Measurements from ENCODE around the gene CNPY1. TPM values are rescaled to one million over a fixed set of nuclear protein-coding genes. Genes with fewer than 3 reads are reported as not detected.

The CNPY1 gene
- total and polyA plus RNA-seq, 2 of the 8 experiments (the other 6 are each of a cell fraction or from before 2014, with no cell fraction given): not detected

DNA sequence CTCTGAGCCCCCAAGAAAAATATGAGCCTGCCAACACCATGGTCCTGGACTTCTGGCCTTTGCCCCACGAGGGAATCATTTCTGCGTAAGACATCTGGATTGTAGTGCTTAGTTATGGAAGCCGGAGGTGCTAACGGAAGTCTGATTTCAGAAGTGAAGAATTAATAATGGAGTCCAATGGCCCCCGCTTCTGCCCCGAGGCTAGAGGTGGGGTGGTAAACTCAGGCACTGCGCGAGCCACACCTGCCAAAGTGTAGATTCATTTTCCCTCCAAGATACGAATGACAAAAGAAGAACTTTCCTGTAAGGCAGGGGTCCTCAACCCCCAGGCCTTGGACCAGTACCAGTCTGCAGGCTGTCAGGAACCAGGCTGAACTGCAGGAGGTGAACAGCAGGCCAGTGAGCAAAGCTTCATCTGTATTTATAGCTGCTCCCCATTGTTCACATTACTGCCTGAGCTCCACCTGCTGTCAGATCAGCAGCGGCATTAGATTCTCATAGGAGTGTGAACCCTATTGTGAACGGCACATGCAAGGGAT lies 22.3 kb downstream of the CNPY1 start (continued):
- TF ChIP-seq, protein P1, sequence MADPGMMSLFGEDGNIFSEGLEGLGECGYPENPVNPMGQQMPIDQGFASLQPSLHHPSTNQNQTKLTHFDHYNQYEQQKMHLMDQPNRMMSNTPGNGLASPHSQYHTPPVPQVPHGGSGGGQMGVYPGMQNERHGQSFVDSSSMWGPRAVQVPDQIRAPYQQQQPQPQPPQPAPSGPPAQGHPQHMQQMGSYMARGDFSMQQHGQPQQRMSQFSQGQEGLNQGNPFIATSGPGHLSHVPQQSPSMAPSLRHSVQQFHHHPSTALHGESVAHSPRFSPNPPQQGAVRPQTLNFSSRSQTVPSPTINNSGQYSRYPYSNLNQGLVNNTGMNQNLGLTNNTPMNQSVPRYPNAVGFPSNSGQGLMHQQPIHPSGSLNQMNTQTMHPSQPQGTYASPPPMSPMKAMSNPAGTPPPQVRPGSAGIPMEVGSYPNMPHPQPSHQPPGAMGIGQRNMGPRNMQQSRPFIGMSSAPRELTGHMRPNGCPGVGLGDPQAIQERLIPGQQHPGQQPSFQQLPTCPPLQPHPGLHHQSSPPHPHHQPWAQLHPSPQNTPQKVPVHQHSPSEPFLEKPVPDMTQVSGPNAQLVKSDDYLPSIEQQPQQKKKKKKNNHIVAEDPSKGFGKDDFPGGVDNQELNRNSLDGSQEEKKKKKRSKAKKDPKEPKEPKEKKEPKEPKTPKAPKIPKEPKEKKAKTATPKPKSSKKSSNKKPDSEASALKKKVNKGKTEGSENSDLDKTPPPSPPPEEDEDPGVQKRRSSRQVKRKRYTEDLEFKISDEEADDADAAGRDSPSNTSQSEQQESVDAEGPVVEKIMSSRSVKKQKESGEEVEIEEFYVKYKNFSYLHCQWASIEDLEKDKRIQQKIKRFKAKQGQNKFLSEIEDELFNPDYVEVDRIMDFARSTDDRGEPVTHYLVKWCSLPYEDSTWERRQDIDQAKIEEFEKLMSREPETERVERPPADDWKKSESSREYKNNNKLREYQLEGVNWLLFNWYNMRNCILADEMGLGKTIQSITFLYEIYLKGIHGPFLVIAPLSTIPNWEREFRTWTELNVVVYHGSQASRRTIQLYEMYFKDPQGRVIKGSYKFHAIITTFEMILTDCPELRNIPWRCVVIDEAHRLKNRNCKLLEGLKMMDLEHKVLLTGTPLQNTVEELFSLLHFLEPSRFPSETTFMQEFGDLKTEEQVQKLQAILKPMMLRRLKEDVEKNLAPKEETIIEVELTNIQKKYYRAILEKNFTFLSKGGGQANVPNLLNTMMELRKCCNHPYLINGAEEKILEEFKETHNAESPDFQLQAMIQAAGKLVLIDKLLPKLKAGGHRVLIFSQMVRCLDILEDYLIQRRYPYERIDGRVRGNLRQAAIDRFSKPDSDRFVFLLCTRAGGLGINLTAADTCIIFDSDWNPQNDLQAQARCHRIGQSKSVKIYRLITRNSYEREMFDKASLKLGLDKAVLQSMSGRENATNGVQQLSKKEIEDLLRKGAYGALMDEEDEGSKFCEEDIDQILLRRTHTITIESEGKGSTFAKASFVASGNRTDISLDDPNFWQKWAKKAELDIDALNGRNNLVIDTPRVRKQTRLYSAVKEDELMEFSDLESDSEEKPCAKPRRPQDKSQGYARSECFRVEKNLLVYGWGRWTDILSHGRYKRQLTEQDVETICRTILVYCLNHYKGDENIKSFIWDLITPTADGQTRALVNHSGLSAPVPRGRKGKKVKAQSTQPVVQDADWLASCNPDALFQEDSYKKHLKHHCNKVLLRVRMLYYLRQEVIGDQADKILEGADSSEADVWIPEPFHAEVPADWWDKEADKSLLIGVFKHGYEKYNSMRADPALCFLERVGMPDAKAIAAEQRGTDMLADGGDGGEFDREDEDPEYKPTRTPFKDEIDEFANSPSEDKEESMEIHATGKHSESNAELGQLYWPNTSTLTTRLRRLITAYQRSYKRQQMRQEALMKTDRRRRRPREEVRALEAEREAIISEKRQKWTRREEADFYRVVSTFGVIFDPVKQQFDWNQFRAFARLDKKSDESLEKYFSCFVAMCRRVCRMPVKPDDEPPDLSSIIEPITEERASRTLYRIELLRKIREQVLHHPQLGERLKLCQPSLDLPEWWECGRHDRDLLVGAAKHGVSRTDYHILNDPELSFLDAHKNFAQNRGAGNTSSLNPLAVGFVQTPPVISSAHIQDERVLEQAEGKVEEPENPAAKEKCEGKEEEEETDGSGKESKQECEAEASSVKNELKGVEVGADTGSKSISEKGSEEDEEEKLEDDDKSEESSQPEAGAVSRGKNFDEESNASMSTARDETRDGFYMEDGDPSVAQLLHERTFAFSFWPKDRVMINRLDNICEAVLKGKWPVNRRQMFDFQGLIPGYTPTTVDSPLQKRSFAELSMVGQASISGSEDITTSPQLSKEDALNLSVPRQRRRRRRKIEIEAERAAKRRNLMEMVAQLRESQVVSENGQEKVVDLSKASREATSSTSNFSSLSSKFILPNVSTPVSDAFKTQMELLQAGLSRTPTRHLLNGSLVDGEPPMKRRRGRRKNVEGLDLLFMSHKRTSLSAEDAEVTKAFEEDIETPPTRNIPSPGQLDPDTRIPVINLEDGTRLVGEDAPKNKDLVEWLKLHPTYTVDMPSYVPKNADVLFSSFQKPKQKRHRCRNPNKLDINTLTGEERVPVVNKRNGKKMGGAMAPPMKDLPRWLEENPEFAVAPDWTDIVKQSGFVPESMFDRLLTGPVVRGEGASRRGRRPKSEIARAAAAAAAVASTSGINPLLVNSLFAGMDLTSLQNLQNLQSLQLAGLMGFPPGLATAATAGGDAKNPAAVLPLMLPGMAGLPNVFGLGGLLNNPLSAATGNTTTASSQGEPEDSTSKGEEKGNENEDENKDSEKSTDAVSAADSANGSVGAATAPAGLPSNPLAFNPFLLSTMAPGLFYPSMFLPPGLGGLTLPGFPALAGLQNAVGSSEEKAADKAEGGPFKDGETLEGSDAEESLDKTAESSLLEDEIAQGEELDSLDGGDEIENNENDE (IDR thresholded peaks at IDR 0.05; ENCODE audit: insufficient replicate concordance, low read length): no peak
- TF ChIP-seq CBX8 (IDR thresholded peaks at IDR 0.05; ENCODE audit: borderline replicate concordance, low read depth, low read length): no peak
- no peak for TF ChIP-seq SP4 (IDR thresholded peaks at IDR 0.05; ENCODE audit: low read length)
- no peak for TF ChIP-seq CHD1 (IDR thresholded peaks at IDR 0.05; ENCODE audit: low read depth, low read length)
- no peak for TF ChIP-seq KDM5A (IDR thresholded peaks at IDR 0.05; ENCODE audit: low read length)
- TF ChIP-seq GABPA (IDR thresholded peaks at IDR 0.05; ENCODE audit: borderline replicate concordance, insufficient read depth, low read length): no peak
- TF ChIP-seq EZH2 (IDR thresholded peaks at IDR 0.05; ENCODE audit: low read depth, low read length, severe bottlenecking): no peak
- no peak for TF ChIP-seq RFX5 (IDR thresholded peaks at IDR 0.05; ENCODE audit: borderline replicate concordance, low read depth, low read length)
- TF ChIP-seq TCF12 (IDR thresholded peaks at IDR 0.05; ENCODE audit: low read depth, low read length): no peak
- no peak for TF ChIP-seq SIX5 (IDR thresholded peaks at IDR 0.05; ENCODE audit: low read depth, low read length)
- TF ChIP-seq BCL11A (IDR thresholded peaks at IDR 0.05; ENCODE audit: low read depth in 2 of 2, low read length in 2 of 2): no peak
- no peak for TF ChIP-seq PHF8 (conservative IDR thresholded peaks at IDR 0.05; ENCODE audit: low read depth, low read length)

All from H1 (cell line).